H9 (cell line): ENCODE results near the gene THSD1. TPM values are rescaled to one million over a fixed set of nuclear protein-coding genes. Genes with fewer than 3 reads are reported as not detected.
"Not testable (repeated sequence)": the region's sequence is repeated elsewhere in the genome, so short reads cannot be mapped to it uniquely, and the experiment has no call there.

Source experiments
- DNase-seq: peaks from one replicate; pipeline ENCODE4 v3.0.0-alpha.2; 2017
- H2AFZ ChIP-seq: one replicate; pipeline ENCODE4 v1.6.1; 2013; ENCODE audit warnings: mild to moderate bottlenecking, low read length, control low read depth, moderate library complexity
- H2AK5ac ChIP-seq: 2 replicates; pipeline ENCODE4 v1.6.1; 2013; ENCODE audit warnings: low read length, control low read depth, mixed read lengths; ENCODE audit not compliant: insufficient read length
- H2BK120ac ChIP-seq: one replicate; pipeline ENCODE4 v1.6.1; 2013; ENCODE audit warnings: low read depth, mild to moderate bottlenecking, low read length, control low read depth, inconsistent platforms; ENCODE audit not compliant: poor library complexity, severe bottlenecking
- H2BK12ac ChIP-seq: 2 replicates; pipeline ENCODE4 v1.6.1; 2013; ENCODE audit warnings: low read length, control low read depth, mixed read lengths, low read depth; ENCODE audit not compliant: insufficient read length
- H2BK15ac ChIP-seq: 2 replicates; pipeline ENCODE4 v1.6.1; 2013; ENCODE audit warnings: low read depth, low read length, control low read depth
- H2BK20ac ChIP-seq: one replicate; pipeline ENCODE4 v1.6.1; 2013; ENCODE audit warnings: low read depth, mild to moderate bottlenecking, low read length, control low read depth, inconsistent platforms; ENCODE audit not compliant: poor library complexity, severe bottlenecking
- H2BK5ac ChIP-seq: 2 replicates; pipeline ENCODE4 v1.6.1; 2013; ENCODE audit warnings: low read length, control low read depth, mixed read lengths; ENCODE audit not compliant: insufficient read length
- H3K14ac ChIP-seq: 2 replicates; pipeline ENCODE4 v1.6.1; 2013; ENCODE audit warnings: low read length, control low read depth; ENCODE audit not compliant: insufficient read depth
- H3K18ac ChIP-seq: 2 replicates; pipeline ENCODE4 v1.6.1; 2013; ENCODE audit warnings: low read depth, mild to moderate bottlenecking, mixed read lengths, low read length, control low read depth; ENCODE audit not compliant: insufficient read length
- H3K23ac ChIP-seq: 2 replicates; pipeline ENCODE4 v1.6.1; 2013; ENCODE audit warnings: low read length, control low read depth, mixed read lengths, low read depth; ENCODE audit not compliant: insufficient read length
- H3K23me2 ChIP-seq: 2 replicates; pipeline ENCODE4 v1.6.1; 2013; ENCODE audit warnings: low read depth, mild to moderate bottlenecking, mixed read lengths, low read length, control low read depth; ENCODE audit not compliant: insufficient read length, poor library complexity, severe bottlenecking
- H3K27ac ChIP-seq: 2 replicates; pipeline ENCODE4 v1.5.1; 2013; ENCODE audit warnings: low read length, control low read depth, mixed read lengths, low read depth; ENCODE audit not compliant: insufficient read length
- H3K27me3 ChIP-seq: 2 replicates; pipeline ENCODE4 v1.6.1; 2013; ENCODE audit warnings: low read length, control low read depth, inconsistent platforms; ENCODE audit not compliant: insufficient read depth
- H3K4ac ChIP-seq: 2 replicates; pipeline ENCODE4 v1.6.1; 2013; ENCODE audit warnings: low read depth, mild to moderate bottlenecking, control low read depth, inconsistent platforms, low read length, moderate library complexity
- H3K4me1 ChIP-seq: 2 replicates; pipeline ENCODE4 v1.6.1; 2013; ENCODE audit warnings: low read length, control low read depth, inconsistent platforms; ENCODE audit not compliant: insufficient read depth
- H3K4me2 ChIP-seq: 2 replicates; pipeline ENCODE4 v1.6.1; 2013; ENCODE audit warnings: low read length, control low read depth, mixed read lengths; ENCODE audit not compliant: insufficient read length, insufficient read depth
- H3K56ac ChIP-seq: 2 replicates; pipeline ENCODE4 v1.6.1; 2013; ENCODE audit warnings: low read depth, mild to moderate bottlenecking, mixed read lengths, low read length, control low read depth; ENCODE audit not compliant: insufficient read length
- H3K79me1 ChIP-seq: 2 replicates; pipeline ENCODE4 v1.6.1; 2013; ENCODE audit warnings: low read depth, mild to moderate bottlenecking, moderate library complexity, low read length, control low read depth, inconsistent platforms; ENCODE audit not compliant: insufficient read depth, poor library complexity, severe bottlenecking
- H3K79me2 ChIP-seq: 2 replicates; pipeline ENCODE4 v1.6.1; 2013; ENCODE audit warnings: low read length, control low read depth, inconsistent platforms; ENCODE audit not compliant: insufficient read depth
- H3K9ac ChIP-seq: 2 replicates; pipeline ENCODE4 v1.6.1; 2013; ENCODE audit warnings: low read length, control low read depth, mixed read lengths; ENCODE audit not compliant: insufficient read length; ENCODE audit errors: extremely low read depth
- H3K9me3 ChIP-seq: one replicate; pipeline ENCODE4 v1.6.1; 2013; ENCODE audit warnings: low read depth, low read length, inconsistent platforms; ENCODE audit not compliant: control insufficient read depth
- H3T11ph ChIP-seq: one replicate; pipeline ENCODE4 v1.6.1; 2013; ENCODE audit warnings: mild to moderate bottlenecking, low read length, control low read depth, inconsistent platforms
- H4K20me1 ChIP-seq: one replicate; pipeline ENCODE4 v1.6.1; 2013; ENCODE audit not compliant: control insufficient read depth, insufficient read length, insufficient read depth
- H4K5ac ChIP-seq: 2 replicates; pipeline ENCODE4 v1.6.1; 2013; ENCODE audit warnings: low read depth, mild to moderate bottlenecking, mixed read lengths, low read length, control low read depth; ENCODE audit not compliant: insufficient read length
- H4K8ac ChIP-seq: replicated peaks from 2 replicates; pipeline ENCODE4 v1.6.1; 2013; ENCODE audit warnings: low read length, control low read depth, mixed read lengths, low read depth; ENCODE audit not compliant: insufficient read length
- H4K91ac ChIP-seq: 2 replicates; pipeline ENCODE4 v1.6.1; 2013; ENCODE audit warnings: low read depth, mild to moderate bottlenecking, moderate library complexity, mixed read lengths, low read length, control low read depth; ENCODE audit not compliant: insufficient read length
- H3K27ac Mint-ChIP-seq, 3 experiments: 2 replicates in 2 of 3; 3 replicates in 1 of 3; pipeline ENCODE4 v1.8.0; 2020 to 2021; ENCODE audit warnings: mixed read lengths in 3 of 3, mild to moderate bottlenecking in 1 of 3, moderate library complexity in 1 of 3
- H3K27me3 Mint-ChIP-seq: 2 replicates; pipeline ENCODE4 v1.8.0; 2021; ENCODE audit warnings: low read depth, mild to moderate bottlenecking, moderate library complexity, mixed read lengths
- H3K36me3 Mint-ChIP-seq, 3 experiments: 2 replicates in 2 of 3; 3 replicates in 1 of 3; pipeline ENCODE4 v1.8.0; 2020 to 2021; ENCODE audit warnings: low read depth in 3 of 3, mixed read lengths in 3 of 3; ENCODE audit not compliant: insufficient read depth in 1 of 3
- H3K4me1 Mint-ChIP-seq, 2 experiments: 2 replicates each; pipeline ENCODE4 v1.8.0; 2020; ENCODE audit warnings: mixed read lengths in 2 of 2
- H3K4me3 Mint-ChIP-seq, 2 experiments: 2 replicates in 1 of 2; 3 replicates in 1 of 2; pipeline ENCODE4 v1.8.0; 2020 to 2021; ENCODE audit warnings: mild to moderate bottlenecking in 2 of 2, mixed read lengths in 2 of 2, moderate library complexity in 1 of 2
- H3K9me3 Mint-ChIP-seq, 2 experiments: 2 replicates in 1 of 2; 3 replicates in 1 of 2; pipeline ENCODE4 v1.8.0; 2020; ENCODE audit warnings: mild to moderate bottlenecking in 2 of 2, mixed read lengths in 2 of 2, moderate library complexity in 1 of 2
- WGBS: extraction: QIAGEN DNeasy Blood & Tissue Kit; methylation state at CpG from one replicate; pipeline ENCODE4 v1.1.7; 2013; ENCODE audit warnings: missing lambda C conversion rate, low lambda C conversion rate, mixed read lengths; ENCODE audit not compliant: insufficient read length; ENCODE audit errors: extremely low coverage; 5-methylcytosine and 5-hydroxymethylcytosine counted together
- total RNA-seq: library from RNA; stranded (reverse); gene quantifications from 2 replicates; pipeline ENCODE4 v1.2.1, GENCODE V29; 2021

Gene THSD1
- total RNA-seq, 1 experiment from 2014 or later, result 0.22 TPM

DNA sequence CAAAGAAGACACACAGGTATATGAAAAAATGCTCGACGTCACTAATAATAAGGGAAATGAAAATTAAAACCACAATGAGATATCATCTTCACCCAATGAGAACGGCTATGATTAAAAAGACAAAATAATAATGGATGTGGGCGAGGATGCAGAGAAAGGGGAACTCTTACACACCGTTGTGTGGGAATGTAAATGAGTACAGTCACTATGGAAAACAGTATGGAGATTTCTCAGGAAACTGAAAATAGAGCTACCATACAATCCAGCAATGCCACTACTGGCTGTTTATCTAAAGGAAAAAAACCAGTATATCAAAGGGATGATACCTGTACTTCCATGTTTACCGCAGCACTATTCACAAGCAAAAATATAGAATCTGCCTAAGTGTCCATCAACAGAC lies 74.1 kb downstream of the THSD1 start:
- H3K27ac ChIP-seq, H3K18ac ChIP-seq, H3K14ac ChIP-seq, H2BK20ac ChIP-seq, H3K79me1 ChIP-seq, H2BK5ac ChIP-seq, H3K36me3 Mint-ChIP-seq, H4K5ac ChIP-seq, H3K9me3 Mint-ChIP-seq, H3K9ac ChIP-seq, H4K91ac ChIP-seq, H3T11ph ChIP-seq, H3K56ac ChIP-seq, H3K27me3 Mint-ChIP-seq, H3K4me3 Mint-ChIP-seq, H3K4me1 Mint-ChIP-seq, H2AK5ac ChIP-seq, H3K27ac Mint-ChIP-seq, H4K8ac ChIP-seq, H3K4me2 ChIP-seq, H2BK120ac ChIP-seq, H3K79me2 ChIP-seq, H3K4me1 ChIP-seq, H2BK15ac ChIP-seq, H4K20me1 ChIP-seq, H3K27me3 ChIP-seq, H3K23me2 ChIP-seq, H3K23ac ChIP-seq, H2BK12ac ChIP-seq, H2AFZ ChIP-seq, H3K4ac ChIP-seq, H3K9me3 ChIP-seq, DNase-seq: not testable (repeated sequence)
- WGBS, result no CpG with 5 or more reads among the region's 6 CpGs

Other genes starting within 250 kb of the THSD1 start
- gene NEK3, start 246.6 kb downstream of the THSD1 start, total RNA-seq, result 13.3 and 17.9 TPM in 2 replicates
- 26.8 and 29.2 TPM in 2 replicates for gene VPS36, start 44.5 kb upstream of the THSD1 start, total RNA-seq
- 72.4 and 72.8 TPM in 2 replicates for gene CKAP2, start 49.3 kb upstream of the THSD1 start, total RNA-seq
- 10.6 and 11.1 TPM in 2 replicates for gene HNRNPA1L2, start 236.3 kb upstream of the THSD1 start, total RNA-seq
- gene SUGT1, start 246.7 kb upstream of the THSD1 start, total RNA-seq, result 99.6 and 103 TPM in 2 replicates